GM12873 (cell line): ENCODE measurements around the gene CEP55.

Experiments used
- CTCF ChIP-seq: IDR thresholded peaks from 2 replicates; pipeline ENCODE4 v1.5.1; 2012; ENCODE audit warnings: low read depth, mild to moderate bottlenecking, moderate library complexity, low read length, control low read depth; ENCODE audit not compliant: insufficient read depth; ENCODE audit errors: missing control alignments

The CEP55 gene

DNA sequence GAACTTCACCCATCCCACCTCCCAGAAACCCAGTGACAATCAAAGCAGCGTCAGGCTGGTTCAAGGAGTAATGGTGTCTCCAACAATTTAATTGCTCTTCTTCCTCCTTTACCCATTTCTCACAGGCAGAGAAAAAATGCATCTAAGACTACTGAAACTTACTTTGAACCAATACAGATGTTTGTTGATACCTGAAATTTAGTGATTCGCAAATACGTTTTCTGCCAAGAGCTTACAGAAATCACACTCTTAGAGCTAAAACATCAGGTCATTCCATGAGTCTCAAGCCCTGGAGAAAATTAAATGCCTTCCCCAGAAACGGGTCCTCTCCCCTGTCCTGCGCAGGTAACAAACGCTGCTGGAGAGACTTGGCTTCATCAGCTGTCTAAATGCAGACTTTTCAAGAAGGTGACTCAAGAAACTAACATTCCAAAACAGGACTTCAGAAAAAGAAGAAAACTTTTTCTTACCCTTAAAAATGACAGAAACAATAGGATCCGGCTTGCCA, 14.7 kb upstream of the CEP55 start:
- TF ChIP-seq CTCF = no peak

GRCh38 chr10:93482145-93482834, 14.1 kb upstream of the CEP55 start, which contains the start of gene MYOF:
Gene MYOF (minus strand): TSS chr10:93482334. CDS start chr10:93482194, 140 bp downstream.
- peak; percentile 61 for TF ChIP-seq CTCF

- no peak for TF ChIP-seq CTCF
Observed at GRCh38 chr10:93485690-93486089, 10.7 kb upstream of the CEP55 start.

DNA sequence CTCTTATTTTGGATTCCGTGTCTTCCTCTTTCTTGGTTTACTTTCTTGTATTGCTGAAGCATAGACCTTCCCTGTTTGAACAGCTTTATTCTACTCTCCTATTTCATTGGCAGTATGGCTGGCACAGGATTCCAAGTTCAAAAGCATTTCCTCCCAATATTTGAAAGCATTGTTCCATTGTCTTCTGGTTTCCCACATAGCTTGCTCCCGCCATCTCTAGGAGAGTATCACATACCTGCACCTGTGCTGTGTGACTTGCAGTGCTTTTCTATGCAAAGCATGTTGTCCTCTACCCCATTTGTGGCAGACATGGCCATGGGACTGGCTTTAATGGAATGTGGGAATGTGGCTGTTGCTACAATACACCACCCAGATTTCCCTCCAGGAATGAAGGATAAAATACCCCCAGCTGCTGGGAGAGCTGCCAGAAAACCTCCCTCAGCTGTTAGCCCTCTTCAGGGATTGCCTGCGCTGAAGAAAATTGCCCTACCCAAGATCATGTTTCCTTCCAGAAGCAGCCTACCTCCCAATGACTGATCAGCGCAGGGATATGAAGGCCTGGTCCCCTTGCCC, 7.4 kb upstream of the CEP55 start:
- TF ChIP-seq CTCF = no peak

- no peak for TF ChIP-seq CTCF
Observed at GRCh38 chr10:93491602-93492121, 4.8 kb upstream of the CEP55 start.

- no peak for TF ChIP-seq CTCF
Observed at GRCh38 chr10:93493162-93493561, 3.2 kb upstream of the CEP55 start.

GRCh38 chr10:93494494-93494893, 1.9 kb upstream of the CEP55 start:
- no peak for TF ChIP-seq CTCF
